Lower leg skin (tissue), 3 donors: ENCODE measurements around the gene MED7.

Source experiments
- CTCF ChIP-seq, 3 donors: fragments of 450-650 bp; IDR thresholded peaks; one replicate each; pipeline ENCODE4 v1.5.1; 2016; ENCODE audit warnings: antibody characterized with exemption in 3 of 3, mild to moderate bottlenecking in 3 of 3, moderate library complexity in 2 of 3
- POLR2A ChIP-seq, 2 donors: fragments of 450-650 bp; IDR thresholded peaks; one replicate each; pipeline ENCODE4 v1.6.1; 2016 to 2017; ENCODE audit warnings: antibody characterized with exemption in 2 of 2, mild to moderate bottlenecking in 1 of 2, moderate library complexity in 1 of 2

GRCh38 chr5:157157293-157157891, 14.7 kb upstream of the MED7 start:
- TF ChIP-seq CTCF (IDR thresholded peaks at IDR 0.05) (no peak), POLR2A (IDR thresholded peaks at IDR 0.05) (no peak)
